Activated naive CD8-positive, alpha-beta T cell (primary cell): ENCODE results near the gene SCP2.

Experiments
- H3K27ac Mint-ChIP-seq: one replicate; pipeline ENCODE4 v1.8.0; 2021; ENCODE audit warnings: mixed read lengths
- H3K27me3 Mint-ChIP-seq: one replicate; pipeline ENCODE4 v1.8.0; 2021; ENCODE audit warnings: mixed read lengths
- H3K36me3 Mint-ChIP-seq: one replicate; pipeline ENCODE4 v1.8.0; 2021; ENCODE audit warnings: mixed read lengths
- H3K4me1 Mint-ChIP-seq: one replicate; pipeline ENCODE4 v1.8.0; 2021; ENCODE audit warnings: low read depth, mixed read lengths
- H3K4me3 Mint-ChIP-seq: one replicate; pipeline ENCODE4 v1.8.0; 2021; ENCODE audit warnings: mild to moderate bottlenecking, mixed read lengths
- H3K9me3 Mint-ChIP-seq: one replicate; pipeline ENCODE4 v1.8.0; 2021; ENCODE audit warnings: low read depth, mixed read lengths

The SCP2 gene

DNA sequence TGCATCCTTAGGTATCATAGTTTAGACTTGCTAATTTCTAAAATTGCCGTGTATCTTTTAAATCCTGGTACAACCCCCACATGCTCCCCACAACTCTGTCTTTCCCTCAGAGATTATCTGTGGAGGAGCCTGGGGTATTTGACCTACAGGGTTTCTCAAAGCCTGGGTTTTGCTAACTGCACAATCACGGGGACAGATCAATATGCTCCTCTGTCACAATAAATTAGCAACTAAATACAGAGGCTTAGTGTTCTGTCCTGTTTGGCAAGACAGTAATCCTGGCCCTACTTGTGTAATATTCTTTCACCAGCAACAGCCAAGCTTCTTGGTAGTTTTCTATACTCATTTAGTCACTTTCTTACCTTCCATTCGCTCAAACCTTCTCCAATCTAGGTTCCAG is 14.1 kb upstream of the SCP2 start:
- no peak overlapping the region for H3K27ac Mint-ChIP-seq
- H3K4me3 Mint-ChIP-seq: no peak overlapping the region

DNA sequence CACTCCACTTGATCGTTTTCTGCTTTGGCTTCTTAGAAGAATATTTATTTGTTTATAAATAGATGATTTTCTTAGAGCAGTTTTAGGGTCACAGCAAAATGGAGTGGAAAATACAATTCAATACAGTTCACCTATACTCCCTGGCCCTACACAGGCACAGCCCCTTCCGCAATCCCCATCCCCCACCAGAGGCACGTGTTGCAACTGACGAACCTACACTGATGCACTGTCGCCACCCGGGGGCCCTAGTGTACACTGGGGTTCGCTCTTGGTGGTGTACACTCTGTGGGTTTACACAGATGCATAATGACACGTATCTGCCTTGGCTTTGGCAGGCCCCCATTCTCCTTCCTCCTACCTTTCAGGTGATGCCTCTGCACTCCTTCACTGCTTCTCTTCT is 13.5 kb upstream of the SCP2 start:
- no peaks in the 10 kb centered on the region for H3K4me1 Mint-ChIP-seq
- H3K36me3 Mint-ChIP-seq: peaks cover 4% of the 10 kb centered on the region
- H3K9me3 Mint-ChIP-seq: no peaks in the 10 kb centered on the region
- H3K27ac Mint-ChIP-seq: no peak overlapping the region
- H3K27me3 Mint-ChIP-seq: no peaks in the 10 kb centered on the region
- H3K4me3 Mint-ChIP-seq: no peak overlapping the region

More for the DNA sequence above, 14.1 kb upstream of the SCP2 start:
- Mint-ChIP-seq H3K36me3 (peaks cover 4% of the 10 kb centered on the region), H3K27me3 (no peaks in the 10 kb centered on the region), H3K4me1 (no peaks in the 10 kb centered on the region), H3K9me3 (no peaks in the 10 kb centered on the region)

DNA sequence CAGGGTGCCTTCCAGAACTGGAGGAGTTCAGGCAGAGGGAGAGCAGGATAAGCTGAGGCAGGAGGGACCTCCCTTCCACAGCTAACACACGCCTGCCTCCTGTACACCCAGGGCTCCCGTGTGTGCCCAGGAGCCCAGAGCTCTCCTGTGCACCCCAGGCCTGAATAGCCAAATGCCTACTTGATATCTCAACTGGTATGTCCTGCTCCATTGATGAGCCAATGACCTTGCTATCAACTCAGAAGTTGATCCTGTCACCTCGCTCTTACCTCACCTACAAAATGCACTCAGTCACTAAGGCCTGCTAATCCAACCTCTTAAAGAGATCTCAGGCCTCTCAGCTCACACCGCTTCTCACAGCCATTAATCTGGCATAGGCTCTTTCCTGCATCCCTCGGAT is 12.6 kb upstream of the SCP2 start:
- H3K27ac Mint-ChIP-seq: no peak overlapping the region
- no peaks in the 10 kb centered on the region for H3K9me3 Mint-ChIP-seq
- H3K4me1 Mint-ChIP-seq: peaks cover 8% of the 10 kb centered on the region
- no peaks in the 10 kb centered on the region for H3K27me3 Mint-ChIP-seq
- peaks cover 4% of the 10 kb centered on the region for H3K36me3 Mint-ChIP-seq
- H3K4me3 Mint-ChIP-seq: no peak overlapping the region

DNA sequence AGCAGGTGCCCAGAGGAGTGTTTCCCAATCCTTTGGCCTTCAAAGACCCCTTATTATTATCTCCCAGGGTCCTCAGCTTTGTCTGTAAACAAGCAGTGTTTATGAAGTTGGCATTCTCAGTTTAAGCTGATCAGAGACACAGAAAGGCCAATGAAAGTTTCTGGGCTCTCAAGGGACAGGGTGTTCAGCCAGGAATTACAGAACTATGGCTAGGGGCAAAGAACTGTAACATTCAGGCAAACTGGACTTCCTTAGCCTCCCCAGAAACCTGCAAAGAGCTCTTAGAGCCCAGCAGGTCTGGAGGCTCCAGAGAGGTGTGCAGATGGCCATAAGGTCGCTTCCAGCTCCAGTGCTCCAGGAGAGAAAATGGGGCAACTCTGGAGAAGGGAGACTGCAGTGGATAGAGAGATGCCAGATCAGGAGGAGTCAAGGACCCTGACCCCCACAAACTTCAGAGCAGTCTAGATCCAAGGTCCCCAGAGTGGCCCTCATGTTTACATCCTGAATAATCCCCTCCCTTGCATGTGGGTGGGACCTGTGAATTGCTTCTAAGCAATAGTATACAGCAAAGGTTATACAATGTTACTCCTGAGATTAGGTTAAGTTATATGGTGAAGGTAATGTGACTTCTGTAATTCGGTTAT is 11.7 kb upstream of the SCP2 start:
- Mint-ChIP-seq H3K27ac (no peak overlapping the region), H3K4me1 (peaks cover 16% of the 10 kb centered on the region), H3K4me3 (no peak overlapping the region), H3K27me3 (no peaks in the 10 kb centered on the region), H3K36me3 (no peaks in the 10 kb centered on the region), H3K9me3 (no peaks in the 10 kb centered on the region)

DNA sequence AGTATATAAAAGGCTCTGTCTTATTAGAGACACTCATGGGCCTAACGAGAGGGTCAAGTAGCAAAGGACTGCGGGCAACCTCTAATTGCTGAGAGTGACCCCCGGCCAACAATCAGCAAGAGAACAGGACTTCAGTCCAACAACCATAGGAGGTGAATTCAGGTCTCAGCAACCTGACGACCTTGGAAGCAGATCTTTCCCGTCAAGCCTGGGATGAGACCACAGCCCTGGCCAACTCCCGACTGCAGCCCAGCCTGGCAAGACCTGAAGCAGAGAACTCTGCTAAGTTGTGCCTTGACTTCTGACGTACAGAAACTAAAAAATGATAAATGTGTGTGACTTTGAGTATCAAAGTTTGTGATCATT is 11.2 kb upstream of the SCP2 start:
- H3K9me3 Mint-ChIP-seq: no peaks in the 10 kb centered on the region
- H3K4me3 Mint-ChIP-seq: no peak overlapping the region
- no peaks in the 10 kb centered on the region for H3K36me3 Mint-ChIP-seq

DNA sequence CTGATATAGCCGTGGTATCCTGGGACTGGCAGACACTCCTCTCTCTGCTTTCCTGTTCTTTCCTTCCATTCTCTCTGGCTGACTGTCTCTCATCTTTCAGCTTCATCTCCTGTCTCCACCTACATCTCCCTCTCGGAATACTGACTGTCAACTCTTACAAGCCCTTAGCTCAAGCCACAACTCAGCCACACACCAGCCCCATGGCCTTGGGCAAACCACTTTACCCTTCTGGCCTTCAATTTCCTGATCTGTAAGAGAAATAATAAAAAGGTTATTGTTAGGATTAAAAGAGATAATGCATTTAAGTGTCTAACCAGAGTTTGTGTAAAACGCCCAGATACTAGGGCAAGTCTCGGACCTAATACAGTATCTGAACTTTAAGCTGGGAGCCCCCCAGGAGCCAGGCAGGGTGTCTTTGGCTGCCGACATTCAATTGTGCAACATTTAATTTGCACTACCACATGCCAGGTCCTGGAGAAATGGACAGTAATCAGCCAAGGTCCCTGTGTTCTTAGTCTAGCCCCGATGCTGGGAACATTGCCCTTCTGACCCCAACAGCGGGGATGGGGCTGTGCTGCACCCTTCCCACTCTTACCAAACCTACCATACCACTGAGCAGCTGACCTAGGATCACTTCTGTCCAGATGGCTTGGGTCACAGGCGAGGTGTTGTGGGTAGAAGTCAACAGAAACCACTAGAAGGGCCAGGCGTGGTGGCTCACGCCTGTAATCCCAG is 10.7 kb upstream of the SCP2 start:
- Mint-ChIP-seq H3K4me1 (peaks cover 20% of the 10 kb centered on the region), H3K9me3 (no peaks in the 10 kb centered on the region), H3K36me3 (no peaks in the 10 kb centered on the region), H3K27me3 (no peaks in the 10 kb centered on the region), H3K4me3 (no peak overlapping the region), H3K27ac (no peak overlapping the region)

More for the DNA sequence above, 11.2 kb upstream of the SCP2 start:
- Mint-ChIP-seq H3K27ac (no peak overlapping the region), H3K4me1 (peaks cover 20% of the 10 kb centered on the region), H3K27me3 (no peaks in the 10 kb centered on the region)

DNA sequence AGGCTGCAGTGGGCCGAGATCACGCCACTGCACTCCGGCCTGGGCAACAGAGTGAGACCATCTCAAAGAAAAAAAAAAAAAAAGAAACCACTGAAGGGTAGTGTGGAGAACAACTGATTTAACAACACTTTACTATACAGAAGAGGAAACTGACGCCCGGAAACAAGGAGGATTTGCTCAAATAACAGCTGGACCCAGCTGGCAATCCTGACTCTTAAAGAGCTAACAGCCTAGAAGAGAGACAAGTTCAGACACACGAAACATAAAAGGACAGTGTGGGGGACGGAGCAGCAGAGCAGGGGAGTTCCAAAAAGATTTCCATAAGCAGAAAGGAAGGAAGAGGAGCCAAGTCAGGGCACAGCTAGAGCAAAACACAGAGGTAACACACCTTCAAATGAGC is 9.9 kb upstream of the SCP2 start:
- Mint-ChIP-seq H3K27ac (no peak overlapping the region), H3K9me3 (no peaks in the 10 kb centered on the region), H3K4me3 (no peak overlapping the region), H3K27me3 (no peaks in the 10 kb centered on the region), H3K4me1 (peaks cover 24% of the 10 kb centered on the region), H3K36me3 (no peaks in the 10 kb centered on the region)

DNA sequence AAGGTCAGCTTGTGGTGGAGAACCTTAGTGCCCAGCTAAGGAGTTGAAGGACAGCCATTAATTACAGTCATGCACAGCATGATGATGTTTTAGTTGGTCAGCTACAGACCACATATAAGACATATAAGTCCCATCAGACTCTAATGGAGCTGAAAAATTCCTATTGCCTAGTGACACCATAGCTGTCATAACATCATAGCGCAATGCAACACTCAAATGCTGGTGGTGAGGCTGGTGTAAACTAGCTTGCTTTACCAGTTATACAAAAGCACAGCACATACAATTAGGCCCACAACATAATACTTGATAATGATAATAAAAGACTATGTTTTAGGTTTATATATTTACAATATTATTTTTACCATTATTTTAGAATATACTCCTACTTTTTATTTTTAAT is 9.5 kb upstream of the SCP2 start:
- Mint-ChIP-seq H3K9me3 (no peaks in the 10 kb centered on the region), H3K4me3 (no peak overlapping the region), H3K36me3 (no peaks in the 10 kb centered on the region), H3K27me3 (no peaks in the 10 kb centered on the region), H3K27ac (no peak overlapping the region), H3K4me1 (peaks cover 27% of the 10 kb centered on the region)

DNA sequence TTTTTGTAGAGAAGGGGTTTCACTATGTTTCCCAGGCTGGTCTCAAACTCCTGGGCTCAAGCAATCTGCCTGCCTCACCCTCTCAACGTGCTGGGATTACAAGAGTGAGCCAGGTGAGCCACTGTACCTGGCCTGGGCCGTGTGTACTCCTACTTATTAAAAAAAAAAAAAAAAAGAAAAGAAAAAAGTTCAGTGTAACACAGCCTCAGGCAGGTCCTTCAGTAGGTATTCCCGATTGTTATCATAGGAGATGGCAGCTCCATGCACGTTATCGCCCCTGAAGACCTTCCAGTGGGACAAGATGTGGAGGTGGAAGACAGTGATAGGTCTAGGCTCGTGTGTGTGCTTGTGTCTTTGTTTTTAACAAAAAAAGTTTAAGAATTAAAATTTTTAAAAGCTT is 8.9 kb upstream of the SCP2 start:
- peaks cover 28% of the 10 kb centered on the region for H3K4me1 Mint-ChIP-seq
- no peak overlapping the region for H3K4me3 Mint-ChIP-seq
- no peak overlapping the region for H3K27ac Mint-ChIP-seq
- no peaks in the 10 kb centered on the region for H3K9me3 Mint-ChIP-seq
- no peaks in the 10 kb centered on the region for H3K36me3 Mint-ChIP-seq
- H3K27me3 Mint-ChIP-seq: no peaks in the 10 kb centered on the region

DNA sequence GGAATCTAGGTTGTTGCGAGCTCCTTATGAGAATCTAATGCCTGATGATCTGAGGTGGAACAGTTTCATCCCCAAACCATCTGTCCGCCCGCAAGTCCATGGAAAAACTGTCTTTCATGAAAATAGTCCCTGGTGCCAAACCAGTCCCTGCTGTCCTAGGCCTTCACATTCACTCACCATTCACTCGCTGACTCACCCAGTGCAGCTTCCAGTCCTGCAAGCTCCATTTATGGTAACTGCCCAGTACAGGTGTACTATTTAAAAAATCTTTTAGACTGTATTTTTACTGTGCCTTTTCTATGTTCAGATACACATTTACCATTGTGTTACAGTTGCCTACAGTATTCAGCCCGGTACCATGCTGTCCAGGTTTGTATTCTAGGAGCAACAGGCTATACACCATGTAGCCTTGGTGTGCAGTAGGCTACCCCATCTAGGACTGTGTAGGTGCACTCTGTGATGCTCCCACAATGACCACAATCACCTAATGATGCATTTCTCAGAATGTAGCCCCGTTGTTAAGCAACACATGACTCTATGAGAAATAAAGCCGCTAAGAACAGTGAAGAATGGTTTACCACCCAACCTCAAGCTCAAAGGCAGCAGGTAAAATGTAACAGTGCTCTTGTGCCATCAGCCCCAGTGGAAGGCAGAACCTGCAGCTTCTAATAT is 7.9 kb upstream of the SCP2 start:
- Mint-ChIP-seq H3K27ac (peak overlapping the region; percentile 31), H3K36me3 (no peaks in the 10 kb centered on the region), H3K27me3 (no peaks in the 10 kb centered on the region), H3K4me1 (peaks cover 28% of the 10 kb centered on the region), H3K4me3 (no peak overlapping the region), H3K9me3 (no peaks in the 10 kb centered on the region)

DNA sequence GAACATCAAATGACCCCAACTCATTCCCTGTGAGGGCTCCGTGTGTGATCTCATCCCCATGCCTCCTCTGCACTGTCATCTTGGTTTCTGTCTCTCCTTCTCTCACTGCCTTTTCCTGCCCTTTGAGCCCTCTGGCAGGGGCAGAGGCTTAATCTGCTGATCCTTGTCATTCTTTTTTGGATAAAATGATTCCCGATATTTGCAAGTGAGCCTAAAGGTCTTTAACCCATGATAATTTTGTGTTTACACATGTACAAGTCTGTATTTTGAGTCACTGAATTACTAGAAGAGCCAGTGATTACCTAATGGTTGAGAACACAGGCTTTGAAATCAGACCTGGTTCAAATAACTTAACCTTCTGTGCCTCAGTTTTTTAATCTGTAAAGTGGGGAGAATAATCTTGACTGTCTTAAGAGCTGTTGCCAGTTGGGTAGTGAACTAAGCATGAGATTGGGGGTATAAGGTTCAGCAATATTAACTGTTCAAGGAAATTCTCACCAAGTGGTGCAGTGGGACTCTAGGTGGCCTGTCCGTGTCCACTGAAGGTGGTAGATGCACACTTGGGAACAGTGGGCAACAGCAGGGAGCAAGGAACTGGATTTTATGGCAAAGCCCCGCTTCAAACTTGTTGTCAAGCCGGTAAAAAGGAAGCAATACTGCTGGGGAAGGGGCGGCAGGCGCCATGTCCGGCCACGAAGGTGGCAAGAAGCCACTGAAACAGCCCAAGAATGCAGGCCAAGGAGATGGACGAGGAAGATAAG is 7.2 kb upstream of the SCP2 start:
- Mint-ChIP-seq H3K27me3 (no peaks in the 10 kb centered on the region), H3K4me1 (peaks cover 28% of the 10 kb centered on the region), H3K4me3 (peak overlapping the region; percentile 56), H3K36me3 (no peaks in the 10 kb centered on the region), H3K27ac (peak overlapping the region; percentile 77), H3K9me3 (no peaks in the 10 kb centered on the region)

DNA sequence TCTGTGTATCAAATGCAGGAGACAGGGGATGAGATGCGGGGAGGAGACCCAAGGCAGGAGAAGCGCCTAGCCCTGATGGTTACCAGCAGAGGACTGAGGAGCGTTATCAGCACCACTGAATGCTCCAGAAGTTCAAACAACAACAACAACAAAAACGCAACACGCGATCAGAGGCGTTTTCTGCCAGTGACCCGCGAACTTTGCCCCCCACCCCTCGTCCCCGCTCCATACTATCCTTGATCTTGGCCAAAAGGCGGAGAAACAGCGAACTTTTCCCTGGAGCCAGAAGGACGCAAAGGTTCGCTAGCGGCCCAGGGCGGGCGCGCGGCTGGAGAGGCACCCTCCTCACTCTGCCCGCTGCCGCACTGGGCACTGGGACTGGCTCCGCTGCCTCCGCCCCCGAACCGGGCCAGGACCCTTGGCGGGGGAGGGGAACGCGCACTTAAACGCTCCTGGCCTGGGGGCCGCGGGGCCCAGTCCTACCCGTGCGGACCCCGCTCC is 6.2 kb upstream of the SCP2 start:
- Mint-ChIP-seq H3K4me3 (peak overlapping the region; percentile 69), H3K27ac (peak overlapping the region; percentile 77), H3K4me1 (peaks cover 28% of the 10 kb centered on the region), H3K27me3 (no peaks in the 10 kb centered on the region), H3K9me3 (no peaks in the 10 kb centered on the region), H3K36me3 (no peaks in the 10 kb centered on the region)

DNA sequence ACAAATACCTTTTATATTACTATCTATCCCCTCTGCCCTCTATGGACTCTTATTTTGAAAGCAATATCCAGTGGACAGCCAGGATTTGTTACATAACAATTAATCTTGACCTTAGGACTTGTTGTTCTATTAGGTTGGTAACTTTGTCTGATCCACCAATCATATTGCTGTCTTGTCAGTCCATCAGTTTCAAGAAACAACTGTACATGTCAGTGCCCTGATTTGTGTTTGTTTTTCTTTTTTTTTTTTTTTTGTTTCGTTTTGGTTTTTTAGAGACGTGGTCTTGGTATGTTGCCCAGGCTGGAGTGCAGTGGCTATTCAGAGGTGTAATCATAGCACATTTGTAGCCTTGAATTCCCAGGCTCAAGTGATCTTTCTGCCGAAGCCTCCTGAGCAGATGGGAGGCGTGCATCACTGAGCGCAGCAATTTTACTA is 1.5 kb upstream of the SCP2 start:
- Mint-ChIP-seq H3K4me1 (peaks cover 26% of the 10 kb centered on the region), H3K4me3 (no peak overlapping the region), H3K36me3 (no peaks in the 10 kb centered on the region), H3K27me3 (no peaks in the 10 kb centered on the region), H3K27ac (no peak overlapping the region), H3K9me3 (no peaks in the 10 kb centered on the region)

DNA sequence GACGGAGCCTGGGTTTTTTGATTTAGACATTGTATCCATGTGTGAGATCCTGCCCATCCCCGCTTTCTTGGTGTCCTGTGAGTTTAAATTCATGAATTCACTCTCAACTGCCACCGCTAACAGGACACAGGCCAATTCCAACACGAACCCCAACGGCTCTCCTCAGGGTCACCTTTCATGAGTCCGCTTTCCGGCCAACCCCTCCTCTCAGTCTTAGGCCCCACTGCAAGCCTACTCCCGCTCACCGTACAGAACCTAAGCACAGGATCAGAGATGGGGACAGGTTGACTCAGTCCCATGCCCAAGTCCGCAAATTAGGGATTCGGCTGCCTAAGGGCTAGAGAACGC is 238 bp upstream of the SCP2 start:
- Mint-ChIP-seq H3K27me3 (no peaks in the 10 kb centered on the region), H3K36me3 (no peaks in the 10 kb centered on the region), H3K9me3 (no peaks in the 10 kb centered on the region), H3K4me1 (peaks cover 20% of the 10 kb centered on the region), H3K4me3 (peak overlapping the region; percentile 93), H3K27ac (no peak overlapping the region)

DNA sequence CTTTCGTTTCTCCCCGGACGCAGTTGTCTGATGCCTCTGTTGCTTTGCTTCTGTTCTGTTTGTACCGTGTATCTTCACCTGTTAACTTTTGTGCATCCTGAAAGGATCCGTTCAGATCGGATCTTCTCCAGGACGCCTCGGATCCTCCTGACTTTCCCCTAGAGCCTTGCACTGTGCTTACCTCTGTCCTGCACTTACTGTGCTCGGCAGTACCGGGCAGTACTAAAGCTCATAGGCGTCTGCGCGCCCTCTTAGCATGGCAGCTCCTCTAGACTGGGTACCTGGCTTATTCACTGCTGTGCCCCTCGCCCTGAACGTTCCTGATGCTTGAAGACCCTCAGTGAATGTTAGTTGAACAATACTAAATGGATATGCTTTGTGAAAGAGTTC is 934 bp downstream of the SCP2 start:
- Mint-ChIP-seq H3K27ac (peak overlapping the region; percentile 36), H3K4me3 (peak overlapping the region; percentile 93), H3K4me1 (peaks cover 15% of the 10 kb centered on the region), H3K27me3 (no peaks in the 10 kb centered on the region), H3K9me3 (no peaks in the 10 kb centered on the region), H3K36me3 (no peaks in the 10 kb centered on the region)
